NCI-H2196 treated with DMSO at 0.1 percent for 48 hours (cell line): ENCODE measurements around the gene TMEM174.

ENCODE experiments used
- DNase-seq: peaks from one replicate; lab custom pipeline; 2025; ENCODE audit not compliant: unreplicated experiment; lab: John Stamatoyannopoulos, UW

TMEM174 gene

DNA sequence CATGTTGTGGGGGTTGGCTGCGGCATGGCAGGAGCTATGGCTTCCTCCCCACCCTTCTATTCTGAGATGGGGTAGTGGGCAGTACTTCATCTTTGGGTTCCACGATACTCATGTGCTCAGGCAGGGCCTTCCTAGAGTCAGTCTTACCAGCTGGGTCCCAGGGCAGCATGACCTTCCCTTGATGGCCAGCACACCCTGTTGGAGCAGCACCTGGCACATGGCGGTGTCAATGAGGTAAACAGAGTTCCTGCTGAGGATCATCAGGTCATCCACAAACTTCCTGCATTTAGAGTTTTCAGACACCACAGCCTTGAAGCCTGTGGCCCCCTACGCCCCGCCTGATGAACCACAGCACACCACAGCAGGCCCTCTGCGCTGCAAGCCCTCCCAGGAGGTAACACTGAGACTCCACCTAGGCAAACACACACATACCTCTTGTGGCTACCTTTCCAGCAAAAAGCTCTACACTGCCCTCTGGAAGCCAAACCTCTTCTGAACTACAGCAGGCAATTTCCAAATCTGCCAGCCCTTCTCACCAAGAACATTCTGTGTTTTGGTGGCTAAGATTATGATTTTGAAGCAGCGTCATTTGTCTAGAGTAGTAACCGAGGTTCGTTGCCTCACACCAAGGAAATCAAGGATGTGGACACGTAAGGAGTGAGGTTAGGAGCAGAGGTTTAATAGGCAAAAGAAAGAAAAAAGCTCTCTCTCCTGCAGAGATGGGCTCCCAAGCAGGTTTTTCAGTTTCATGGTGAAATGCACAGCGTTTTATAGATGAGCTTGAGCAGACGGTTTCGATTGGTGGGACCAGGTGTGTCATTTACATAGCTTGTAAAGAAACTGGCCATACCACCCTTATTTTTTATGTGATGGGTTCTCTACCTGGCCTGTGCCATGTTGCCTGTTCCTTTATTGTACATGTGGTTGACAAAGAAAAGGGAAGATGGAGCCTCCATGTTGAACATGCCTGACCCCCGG lies 20.3 kb upstream of the TMEM174 start:
- DNase-seq = no peak

DNA sequence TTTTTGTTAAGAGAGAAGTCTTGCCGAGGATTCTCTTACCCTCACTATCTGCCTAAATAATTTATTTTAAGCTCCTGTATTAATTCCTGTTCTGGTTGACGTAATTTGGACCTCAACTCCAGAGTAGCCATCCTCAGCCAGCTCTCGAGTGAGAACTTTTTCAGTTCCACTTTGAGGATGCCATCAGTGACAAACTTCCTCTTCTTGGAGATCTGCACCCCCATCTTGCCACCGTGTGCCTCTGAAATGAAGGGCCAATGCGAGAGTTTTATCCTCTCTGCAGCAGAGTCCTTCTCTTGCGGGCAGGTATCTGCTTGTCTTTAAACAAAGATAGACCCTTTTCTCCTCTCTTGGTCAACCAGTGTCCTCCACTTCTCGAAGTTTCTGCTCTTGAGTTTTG lies 19.5 kb upstream of the TMEM174 start:
- no peak for DNase-seq

DNA sequence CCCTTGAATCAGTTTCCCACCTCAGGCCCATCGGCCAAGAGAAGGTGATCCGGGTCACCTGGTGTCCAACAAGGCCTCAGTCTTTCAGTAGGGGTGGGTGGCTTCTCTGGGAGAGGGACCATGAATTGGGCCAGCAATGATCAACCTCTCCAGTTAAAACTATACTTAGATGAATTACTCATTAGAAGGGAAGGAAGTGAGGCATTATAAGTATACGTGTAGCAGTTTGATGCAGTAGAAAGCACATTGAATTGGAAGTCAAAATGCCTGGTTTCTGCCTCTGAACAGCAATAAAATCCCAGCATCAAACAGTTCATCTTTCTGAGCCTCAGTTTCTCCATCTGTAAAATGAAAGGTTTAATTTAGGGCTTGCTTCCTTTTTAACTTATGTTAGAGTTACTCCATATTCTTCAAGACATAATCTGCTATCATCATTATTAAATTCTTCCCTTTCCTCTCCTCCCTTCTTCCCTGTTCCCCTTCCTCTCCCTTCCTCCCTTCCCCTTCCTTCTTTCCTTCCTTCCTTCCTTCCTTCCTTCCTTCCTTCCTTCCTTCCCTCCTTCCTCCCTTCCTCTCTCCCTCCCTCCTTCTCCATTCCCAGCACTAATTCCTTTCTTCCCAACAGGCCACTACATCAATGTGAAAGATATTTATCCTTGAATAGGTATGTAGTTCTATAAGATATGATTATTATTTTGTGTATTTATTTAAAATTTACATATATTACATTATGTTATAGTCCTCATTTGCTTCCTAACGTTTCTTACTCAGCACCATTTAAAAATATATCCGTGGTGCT lies 18.6 kb upstream of the TMEM174 start:
- DNase-seq = no peak

DNA sequence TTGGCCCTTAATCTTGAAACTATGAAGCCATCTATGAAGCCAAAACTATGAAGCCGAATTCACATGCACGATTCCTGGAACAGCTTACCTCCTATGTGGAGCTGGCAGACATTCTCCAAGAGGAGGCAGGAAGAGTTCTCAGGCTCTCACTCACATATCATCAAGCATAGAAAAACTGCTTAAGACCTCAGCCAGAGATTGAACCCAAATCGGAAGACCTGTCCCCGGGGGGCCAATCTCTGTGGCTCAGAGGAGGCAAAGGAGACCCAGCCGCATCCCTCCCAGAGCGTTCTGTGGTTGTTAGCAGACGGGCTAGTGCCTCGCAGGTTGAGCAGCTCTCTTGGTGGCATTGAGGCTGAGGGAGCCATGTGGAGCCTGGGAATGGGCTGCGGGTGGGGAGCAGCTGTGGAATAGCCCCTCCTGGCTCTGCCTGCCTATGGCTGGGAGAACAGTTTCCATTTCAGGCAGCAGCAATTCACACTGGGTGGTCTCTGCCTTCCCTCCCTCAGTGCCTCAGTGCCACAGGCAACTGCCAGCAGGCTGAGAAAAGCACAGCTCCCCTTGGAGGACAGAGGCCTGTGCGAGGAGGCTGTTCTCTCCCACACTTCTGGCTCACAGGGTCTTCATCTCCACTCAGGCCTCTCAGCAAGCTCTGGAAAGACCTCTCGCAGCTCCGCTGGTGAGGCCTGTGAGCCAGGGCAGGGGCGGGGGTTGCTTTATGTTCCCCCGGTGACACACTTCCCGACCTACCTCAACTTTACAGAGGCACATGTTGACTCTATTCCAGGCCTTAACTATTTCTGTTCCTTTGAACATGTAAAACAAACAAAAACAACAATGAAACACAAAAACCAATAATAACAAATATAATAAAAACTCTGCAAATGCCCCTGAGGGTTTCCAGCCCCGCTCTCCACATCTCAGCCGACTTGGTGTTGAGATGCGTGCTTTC lies 17.4 kb upstream of the TMEM174 start:
- DNase-seq = no peak

DNA sequence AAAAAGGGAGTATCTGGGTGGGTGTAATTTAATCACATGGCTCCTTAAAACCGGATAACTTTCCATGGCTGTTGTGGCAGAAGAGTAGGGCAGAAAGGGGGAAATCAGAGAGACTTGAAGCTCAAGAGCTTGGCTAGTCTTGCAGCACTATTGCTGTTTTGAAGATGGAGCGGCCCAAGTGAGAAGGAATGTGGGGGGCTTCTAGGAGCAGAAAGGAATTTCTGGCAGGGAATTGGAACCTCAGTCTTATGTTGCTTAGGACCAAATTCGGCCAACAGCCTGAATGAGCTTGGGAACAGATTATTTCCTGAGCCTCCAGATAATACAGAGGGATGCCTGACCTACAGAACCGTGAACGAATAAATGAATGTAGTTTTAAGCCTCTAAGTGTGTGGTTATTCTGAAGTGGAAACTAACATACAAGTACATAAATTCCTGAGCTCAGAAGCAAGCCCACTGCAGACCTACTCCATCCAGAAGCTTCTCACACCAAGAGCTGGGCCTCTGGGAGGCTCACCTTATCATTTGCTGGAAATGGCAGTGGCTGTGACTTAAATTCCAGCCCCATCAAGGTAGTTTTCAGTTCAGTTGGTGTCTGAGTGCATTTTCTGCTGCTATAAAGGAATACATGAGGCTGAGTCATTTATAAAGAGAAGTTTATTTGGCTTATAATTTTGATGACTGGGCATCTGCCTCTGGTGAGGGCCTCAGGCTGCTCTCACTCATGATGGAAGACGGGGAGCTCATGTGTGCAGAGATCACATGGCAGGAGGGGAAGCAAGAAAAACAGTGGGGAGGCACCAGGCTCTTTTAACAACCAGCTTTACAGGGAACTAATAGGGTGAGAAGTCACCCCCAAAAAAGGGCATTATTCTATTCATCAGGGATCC lies 15.3 kb upstream of the TMEM174 start:
- no peak for DNase-seq

DNA sequence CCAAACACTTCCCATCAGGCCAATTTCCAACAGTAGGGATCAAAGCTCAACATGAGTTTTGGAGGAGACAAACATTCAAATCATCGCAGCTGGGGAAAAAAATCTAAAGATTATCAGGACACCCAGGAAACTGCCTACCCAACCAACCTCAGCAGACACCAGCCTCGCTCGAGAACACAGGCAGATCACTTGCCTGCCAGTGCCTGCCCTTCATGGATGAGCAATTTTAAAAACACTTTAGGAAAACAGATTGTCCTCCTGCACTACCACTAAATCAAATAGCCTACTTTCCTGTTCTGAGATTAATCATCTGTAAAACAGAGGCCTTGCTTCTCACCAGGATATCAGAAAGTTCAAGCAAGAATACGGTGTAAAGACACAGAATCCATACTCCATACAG lies 14.7 kb upstream of the TMEM174 start:
- DNase-seq = no peak

DNA sequence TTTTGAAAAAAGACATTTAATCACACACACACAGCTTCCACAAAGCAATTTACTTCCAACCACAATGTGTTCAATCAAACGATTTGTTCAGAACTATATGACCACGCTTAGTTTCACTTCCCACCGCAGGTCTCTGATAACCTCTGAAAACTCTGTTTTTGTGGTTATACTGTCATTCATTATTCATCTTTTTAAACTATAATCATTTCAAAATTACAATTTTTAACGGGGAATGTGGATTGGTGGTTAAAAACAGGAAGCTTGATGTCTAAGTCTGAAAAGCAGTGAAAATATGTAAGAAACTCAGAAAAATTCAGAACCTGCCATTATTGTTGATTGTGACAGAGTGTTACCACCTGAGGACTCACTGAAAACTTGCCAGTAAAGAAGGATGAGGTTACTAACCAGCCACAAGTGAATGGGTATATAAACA lies 12.7 kb upstream of the TMEM174 start:
- DNase-seq = no peak

DNA sequence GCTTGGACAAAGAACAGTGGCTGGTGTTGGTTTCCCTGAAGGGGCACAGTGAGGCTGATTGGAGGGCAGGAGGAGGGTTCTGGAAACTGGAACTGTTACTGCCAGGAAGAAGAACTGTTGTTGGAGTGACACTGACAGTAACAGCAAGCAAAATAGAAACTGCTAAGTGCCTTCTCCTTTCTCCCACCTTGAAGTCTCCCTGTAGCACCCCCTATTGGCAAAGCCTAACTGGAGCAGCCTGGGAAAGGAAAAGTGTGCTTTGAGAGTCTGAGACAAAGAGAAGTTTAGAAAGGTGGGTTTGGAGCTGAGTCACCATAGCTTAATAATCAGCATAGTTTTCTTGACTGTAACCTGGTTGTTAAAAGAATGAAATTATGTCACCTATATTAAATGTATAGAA lies 2.5 kb upstream of the TMEM174 start:
- DNase-seq = no peak

DNA sequence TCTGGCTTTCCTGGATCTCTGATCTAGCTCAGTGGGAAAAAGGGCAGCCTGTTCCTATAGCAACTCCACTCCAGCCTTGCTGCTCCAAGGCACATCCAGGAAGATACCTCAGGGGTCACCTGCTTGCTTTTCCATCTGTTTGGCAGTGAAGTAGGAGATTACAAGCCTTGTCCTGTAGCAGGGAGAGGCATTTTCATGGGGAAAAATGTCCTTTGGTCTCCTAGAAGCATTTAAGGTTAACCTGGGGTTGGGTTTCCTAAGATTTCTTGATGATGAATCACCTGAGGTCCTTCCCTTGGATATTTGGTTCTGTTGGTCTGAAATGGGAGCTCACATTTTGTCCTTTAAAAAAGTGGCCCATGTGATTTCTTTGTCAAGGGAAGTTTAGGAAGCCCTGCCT lies 1.5 kb upstream of the TMEM174 start:
- no peak for DNase-seq

DNA sequence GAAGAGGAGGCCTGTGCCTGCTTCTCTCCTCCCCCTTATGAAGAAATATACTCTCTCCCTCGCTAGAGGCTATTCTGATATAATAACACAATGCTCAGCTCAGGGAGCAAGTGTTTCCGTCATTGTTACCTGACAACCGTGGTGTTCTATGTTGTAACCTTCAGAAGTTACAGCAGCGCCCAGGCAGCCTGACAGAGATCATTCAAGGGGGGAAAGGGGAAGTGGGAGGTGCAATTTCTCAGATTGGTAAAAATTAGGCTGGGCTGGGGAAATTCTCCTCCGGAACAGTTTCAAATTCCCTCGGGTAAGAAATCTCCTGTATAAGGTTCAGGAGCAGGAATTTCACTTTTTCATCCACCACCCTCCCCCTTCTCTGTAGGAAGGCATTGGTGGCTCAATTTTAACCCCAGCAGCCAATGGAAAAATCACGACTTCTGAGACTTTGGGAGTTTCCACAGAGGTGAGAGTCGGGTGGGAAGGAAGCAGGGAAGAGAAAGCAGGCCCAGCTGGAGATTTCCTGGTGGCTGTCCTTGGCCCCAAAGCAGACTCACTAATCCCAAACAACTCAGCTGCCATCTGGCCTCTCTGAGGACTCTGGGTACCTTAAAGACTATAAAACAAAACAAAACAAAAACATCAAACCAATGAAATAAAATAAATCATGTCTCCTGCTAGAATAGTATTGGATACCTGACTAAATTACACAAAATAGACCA lies 1.3 kb downstream of the TMEM174 start:
- no peak for DNase-seq

DNA sequence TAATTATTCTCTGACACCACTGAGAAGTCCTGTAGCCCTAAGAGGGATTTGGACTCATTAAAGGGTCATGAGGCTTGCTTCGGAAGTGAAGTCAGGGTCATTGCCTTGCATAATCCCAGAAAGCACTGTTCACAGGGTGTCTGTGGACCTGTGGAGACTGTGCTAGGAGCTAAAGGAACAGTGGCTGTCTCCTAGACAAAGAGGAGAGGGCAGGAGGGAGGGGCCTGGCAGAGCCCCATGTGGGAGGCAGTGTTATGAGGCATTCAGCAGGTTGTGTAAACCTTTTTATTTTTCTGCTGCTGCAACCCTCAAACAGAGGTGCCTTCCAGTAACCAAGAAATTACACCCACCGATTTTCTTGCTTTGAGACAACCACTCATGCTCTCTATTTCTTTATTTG lies 3.3 kb downstream of the TMEM174 start:
- no peak for DNase-seq

DNA sequence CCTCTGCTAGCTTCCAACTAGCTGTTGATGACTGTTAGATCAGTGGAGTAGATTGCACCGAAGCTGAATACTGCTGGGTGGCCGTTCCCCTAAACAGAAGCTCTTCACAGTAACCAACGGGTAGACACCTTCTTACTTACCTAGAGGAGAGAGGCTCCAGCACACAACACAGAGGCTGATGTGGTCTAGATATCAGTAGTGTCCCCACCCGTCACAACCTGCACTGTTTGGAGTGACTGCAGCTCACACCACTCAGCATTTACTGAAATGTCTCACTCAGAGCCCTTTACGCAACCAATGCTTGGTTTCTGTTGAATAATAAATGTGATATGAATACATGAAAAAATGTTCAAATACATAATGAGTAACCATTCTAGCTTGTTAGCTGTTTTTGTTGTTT lies 5.3 kb downstream of the TMEM174 start:
- DNase-seq = no peak

DNA sequence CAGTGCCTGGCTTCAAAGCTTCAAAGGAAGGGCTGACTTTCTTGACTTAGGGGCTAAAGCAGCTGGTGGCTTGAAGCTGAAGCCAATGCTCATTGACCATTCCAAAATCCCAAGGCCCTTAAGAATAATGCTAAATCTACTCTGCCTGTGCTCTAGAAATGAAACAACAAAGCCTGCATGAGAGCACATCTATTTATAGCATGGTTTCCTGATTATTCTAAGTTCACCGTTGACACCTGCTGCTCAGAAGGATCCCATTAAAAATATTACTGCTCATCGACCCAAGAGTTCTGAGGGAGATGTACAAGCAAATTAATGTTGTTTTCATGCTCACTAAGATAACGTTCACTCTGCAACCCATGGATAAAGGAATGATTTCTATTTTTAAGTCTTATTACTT lies 6.7 kb downstream of the TMEM174 start:
- DNase-seq = no peak

DNA sequence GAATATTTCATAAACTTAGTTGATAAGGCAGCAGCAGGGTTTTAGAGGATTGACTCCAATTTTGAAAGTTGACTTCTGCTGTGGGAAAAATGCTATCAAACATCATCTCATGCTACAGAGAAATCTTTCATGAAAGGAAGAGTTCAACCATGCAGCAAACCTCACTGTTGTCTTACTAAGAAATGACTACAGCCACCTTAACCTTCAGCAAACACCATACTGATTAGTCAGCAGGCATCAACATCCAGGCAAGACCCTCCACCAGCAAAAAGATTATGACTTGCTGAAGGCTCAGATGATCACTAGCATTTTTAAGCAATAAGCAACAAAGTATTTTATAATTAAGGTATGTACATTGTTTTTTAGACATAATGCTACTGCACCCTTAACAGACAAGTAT lies 7.6 kb downstream of the TMEM174 start:
- no peak for DNase-seq

DNA sequence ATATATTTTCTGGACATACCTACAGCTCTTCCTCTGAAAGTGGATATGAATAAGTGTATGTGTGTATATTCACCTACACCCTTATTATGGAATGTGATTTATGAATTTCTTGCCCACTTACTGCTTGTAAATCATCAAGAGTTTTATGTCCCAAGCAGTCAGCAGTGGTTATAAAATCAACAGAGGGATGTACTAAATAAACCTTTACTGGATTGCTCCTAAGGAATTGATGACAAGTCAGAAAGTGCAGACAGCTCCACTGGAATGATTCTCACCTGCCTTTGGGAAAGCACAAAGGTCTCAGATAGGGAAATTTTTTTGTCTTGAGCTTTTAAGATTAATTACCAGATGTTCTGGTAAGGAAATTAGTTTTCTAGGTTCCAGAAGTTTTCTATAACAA lies 9.3 kb downstream of the TMEM174 start:
- no peak for DNase-seq

DNA sequence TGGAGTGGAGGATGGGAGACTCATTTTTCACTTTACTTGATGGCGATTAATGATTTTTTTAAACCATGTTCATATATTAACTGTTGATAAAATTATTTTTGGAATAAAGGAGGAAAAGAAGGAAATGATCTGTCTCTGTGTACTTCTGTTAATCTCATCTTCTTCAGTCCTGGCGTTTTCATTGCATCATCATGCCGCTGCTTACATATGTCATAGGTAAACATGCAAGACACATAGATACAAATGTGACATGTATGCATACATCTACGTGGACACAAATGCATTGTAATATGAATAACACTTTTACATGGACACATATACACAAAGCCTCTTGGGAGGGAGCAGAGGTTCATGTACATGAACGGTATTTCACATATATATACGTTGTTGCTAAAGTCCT lies 10.0 kb downstream of the TMEM174 start:
- DNase-seq = no peak

DNA sequence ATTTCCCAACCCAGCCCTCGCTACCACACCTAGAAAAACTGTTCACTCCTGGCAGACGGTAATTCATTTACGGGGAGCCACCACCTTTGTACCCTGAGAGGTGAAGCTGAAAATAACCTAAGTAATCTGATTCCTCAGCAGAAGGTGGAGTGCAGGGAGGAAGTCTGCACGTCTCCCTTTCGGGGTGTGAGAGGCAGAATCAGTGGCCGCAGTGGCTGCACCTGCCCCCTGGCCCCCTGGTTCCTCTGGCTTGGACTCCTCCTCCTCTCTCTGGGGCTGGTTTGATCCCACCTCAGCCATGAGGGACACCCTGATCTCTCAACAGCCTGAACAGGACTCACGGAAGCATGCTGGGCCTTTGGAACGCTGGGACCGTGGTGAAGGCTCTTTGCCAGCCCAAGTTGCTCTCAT lies 10.5 kb downstream of the TMEM174 start:
- DNase-seq = no peak

DNA sequence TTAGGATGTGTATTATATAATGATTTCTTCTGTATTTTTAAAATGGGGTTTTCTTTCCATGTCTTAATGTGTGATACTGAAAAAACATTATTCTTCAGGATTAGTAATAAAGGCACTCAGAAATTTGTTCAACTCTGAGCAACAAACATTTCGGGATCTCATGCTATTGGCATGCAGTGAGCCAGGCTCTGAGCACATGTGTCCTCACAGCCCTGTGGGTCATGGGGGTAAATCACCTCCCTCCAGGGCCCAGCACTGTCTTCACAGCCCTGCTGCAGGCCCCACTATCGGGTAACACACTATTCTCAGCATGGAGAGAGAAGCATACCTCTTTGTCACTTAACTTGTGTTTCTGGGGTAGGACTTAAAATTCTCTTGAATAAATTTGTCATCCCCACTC lies 14.0 kb downstream of the TMEM174 start:
- DNase-seq = no peak

DNA sequence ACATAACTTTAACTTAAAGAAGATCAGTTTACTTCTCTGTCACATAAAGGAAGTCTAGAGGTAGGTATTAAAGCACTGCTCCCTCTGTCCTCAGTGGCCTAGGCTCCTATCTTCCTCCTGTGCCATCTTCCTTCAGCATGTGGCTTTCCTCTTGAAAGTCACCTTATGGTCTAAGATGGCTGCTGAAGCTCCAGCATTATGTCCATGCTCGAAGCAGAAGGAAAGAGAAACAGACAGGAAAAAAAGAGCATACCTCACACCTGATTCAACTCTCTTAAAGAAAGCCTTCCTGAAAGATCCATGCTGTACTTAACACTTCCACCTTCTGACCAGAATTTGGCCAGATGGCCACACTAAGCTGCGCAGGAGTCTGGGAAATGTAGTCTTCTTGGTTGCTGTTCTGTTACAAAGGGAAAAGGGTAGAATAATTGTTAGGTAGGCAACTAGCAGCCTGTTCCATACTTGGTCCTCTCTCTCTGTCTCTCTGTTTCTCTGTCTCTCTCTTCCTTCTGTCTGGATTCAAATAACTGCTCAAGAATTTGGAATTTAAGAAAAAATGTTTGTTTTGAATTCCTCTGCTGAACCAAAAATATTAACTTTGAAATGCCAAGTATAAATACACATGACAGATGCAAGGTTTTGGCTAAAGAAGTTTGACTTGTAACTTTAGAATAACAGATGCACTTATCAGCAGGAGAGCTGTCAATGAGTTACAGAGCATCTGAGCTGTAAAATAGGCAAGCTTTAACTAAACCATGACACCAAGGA lies 16.0 kb downstream of the TMEM174 start:
- DNase-seq = no peak
